B cell (primary cell): ENCODE measurements around the gene ZAR1L.

Experiments
- CTCF ChIP-seq: fragments of 200-600 bp; IDR thresholded peaks from one replicate; pipeline ENCODE4 v1.8.0; 2022; ENCODE audit warnings: antibody characterized with exemption, mild to moderate bottlenecking
- EZH2 ChIP-seq: IDR thresholded peaks from 2 replicates; pipeline ENCODE4 v1.6.1; 2012; ENCODE audit warnings: borderline replicate concordance, low read depth, mild to moderate bottlenecking, moderate library complexity, low read length; ENCODE audit not compliant: insufficient read depth, poor library complexity, severe bottlenecking

- TF ChIP-seq CTCF, result no peak
- TF ChIP-seq EZH2, result no peak
Observed at GRCh38 chr13:32255724-32256109, 59.4 kb downstream of the ZAR1L start.
